Subcutaneous adipose tissue (tissue), 4 donors: ENCODE measurements around the gene C1orf116. TPM values are rescaled to one million over a fixed set of nuclear protein-coding genes. Genes with fewer than 3 reads are reported as not detected.

ENCODE experiments used
- total RNA-seq, 4 donors: library from RNA; depleted of rRNA; stranded (reverse); fragments of >200 nt; gene quantifications; one replicate each; pipeline ENCODE4 v1.1.0, GENCODE V29; 2016
- TF ChIP-seq, protein P1 (sequence below): fragments of 450-650 bp; IDR thresholded peaks from one replicate; pipeline ENCODE4 v1.5.1; 2016; ENCODE audit warnings: low read depth, mild to moderate bottlenecking, control low read depth, antibody characterized with exemption, moderate library complexity

C1orf116 gene
- total RNA-seq, 4 donors from 2014 or later = under 0.01 to 0.17 TPM; not detected in 2

DNA sequence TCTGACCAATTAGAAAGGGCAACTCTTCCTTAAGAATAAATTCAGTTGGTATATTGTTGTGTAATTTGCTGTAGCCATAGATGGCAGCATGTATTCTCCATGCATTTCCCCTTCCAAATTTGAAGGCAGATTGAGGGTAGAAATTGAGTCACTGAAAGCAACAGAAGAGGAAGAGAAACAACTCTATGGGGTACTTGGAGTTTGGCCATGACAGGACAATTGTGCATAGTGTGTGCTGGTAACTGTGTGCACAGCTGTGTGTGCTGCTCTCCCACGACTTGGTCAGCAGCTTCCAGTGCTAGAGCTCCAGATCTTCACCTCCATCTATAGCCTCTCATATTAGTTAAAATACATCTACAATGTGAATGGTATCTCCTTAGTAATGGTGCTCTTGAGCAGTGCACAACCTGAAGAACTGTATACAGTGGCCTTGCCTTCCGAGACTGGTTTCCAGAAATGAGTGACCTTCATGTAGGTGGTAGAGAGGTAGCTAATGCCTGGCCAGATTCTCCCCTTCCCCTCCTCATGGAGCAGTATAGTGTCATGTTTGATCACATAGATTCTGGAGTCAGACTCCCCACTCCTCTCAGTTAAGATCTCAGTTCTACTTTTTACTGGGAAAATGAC lies 61.4 kb downstream of the C1orf116 start:
- TF ChIP-seq, protein P1, sequence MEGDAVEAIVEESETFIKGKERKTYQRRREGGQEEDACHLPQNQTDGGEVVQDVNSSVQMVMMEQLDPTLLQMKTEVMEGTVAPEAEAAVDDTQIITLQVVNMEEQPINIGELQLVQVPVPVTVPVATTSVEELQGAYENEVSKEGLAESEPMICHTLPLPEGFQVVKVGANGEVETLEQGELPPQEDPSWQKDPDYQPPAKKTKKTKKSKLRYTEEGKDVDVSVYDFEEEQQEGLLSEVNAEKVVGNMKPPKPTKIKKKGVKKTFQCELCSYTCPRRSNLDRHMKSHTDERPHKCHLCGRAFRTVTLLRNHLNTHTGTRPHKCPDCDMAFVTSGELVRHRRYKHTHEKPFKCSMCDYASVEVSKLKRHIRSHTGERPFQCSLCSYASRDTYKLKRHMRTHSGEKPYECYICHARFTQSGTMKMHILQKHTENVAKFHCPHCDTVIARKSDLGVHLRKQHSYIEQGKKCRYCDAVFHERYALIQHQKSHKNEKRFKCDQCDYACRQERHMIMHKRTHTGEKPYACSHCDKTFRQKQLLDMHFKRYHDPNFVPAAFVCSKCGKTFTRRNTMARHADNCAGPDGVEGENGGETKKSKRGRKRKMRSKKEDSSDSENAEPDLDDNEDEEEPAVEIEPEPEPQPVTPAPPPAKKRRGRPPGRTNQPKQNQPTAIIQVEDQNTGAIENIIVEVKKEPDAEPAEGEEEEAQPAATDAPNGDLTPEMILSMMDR = no peak

DNA sequence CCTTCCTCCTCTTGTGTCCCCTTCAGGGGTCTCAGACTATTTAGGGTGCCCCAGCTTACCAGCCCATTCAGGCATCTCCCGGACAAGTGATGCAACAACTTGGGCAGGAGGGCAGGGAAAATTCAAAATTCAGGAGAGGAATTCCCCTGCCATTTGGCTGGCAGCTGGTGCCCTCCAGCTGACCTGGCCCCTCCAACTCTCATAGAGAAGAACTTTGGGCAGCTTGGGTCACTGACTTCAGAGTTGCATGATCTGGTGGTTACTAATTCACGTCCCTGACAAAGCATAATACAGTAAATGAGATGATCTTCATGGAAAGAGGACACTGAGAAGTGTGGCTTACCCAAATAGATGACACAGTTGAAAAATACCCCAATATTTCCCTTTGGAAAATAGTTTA lies 62.1 kb downstream of the C1orf116 start, which contains the start of gene FCAMR:
Gene FCAMR, minus strand, starts transcription at position 15 of the 400 bp plus-strand sequence. CDS start 335 bp downstream, outside the sequence.
- TF ChIP-seq, protein P1 = no peak

DNA sequence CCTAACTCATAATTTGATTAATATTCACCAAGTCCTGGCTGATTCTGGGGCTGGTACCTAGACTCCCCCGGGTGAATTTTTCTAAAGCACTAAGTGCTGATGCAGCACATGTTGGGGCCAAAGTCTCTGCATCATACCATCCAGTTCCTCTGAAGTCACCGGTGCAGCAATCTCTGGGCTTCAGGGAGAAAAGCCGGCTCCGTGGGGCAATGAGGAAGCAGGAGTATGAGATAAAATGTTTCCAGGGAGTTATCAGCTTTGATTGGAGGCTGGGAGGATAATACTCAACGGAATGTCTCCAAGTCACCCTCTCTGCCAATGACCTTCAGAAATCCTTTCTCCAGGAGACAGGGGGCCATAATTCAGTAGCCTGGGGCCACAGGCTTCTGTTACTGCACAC lies 63.5 kb downstream of the C1orf116 start:
- TF ChIP-seq, protein P1 = no peak

Other genes starting within 250 kb of the C1orf116 start
- gene IL20, start 167.1 kb downstream of the C1orf116 start, total RNA-seq = not detected
- not detected for gene IL24, start 135.3 kb downstream of the C1orf116 start, total RNA-seq
- 10 to 100 TPM in 1 of 4 donors, 1 to 10 TPM in 3; 1.1 to 54.1 (median 4.3) TPM for gene FCMR, start 110.8 kb downstream of the C1orf116 start, total RNA-seq
- gene PIGR, start 86.3 kb downstream of the C1orf116 start, total RNA-seq = 1 to 10 TPM in 1 of 4 donors, under 1 TPM in 3; 0.22 to 2.4 (median 0.61) TPM
- gene FCAMR, start 62.3 kb downstream of the C1orf116 start, total RNA-seq = not detected
- 10 to 100 TPM in 1 of 4 donors, 1 to 10 TPM in 3; 6.0 to 11.9 (median 6.9) TPM for gene YOD1, start 18.5 kb upstream of the C1orf116 start, total RNA-seq
- gene PFKFB2, start 20.5 kb upstream of the C1orf116 start, total RNA-seq = 1 to 10 TPM; 5.1 to 7.5 (median 5.8) TPM
- 1 to 10 TPM in 2 of 4 donors, under 1 TPM in 1, not detected in 1; 0.49 to 6.3 (median 2.2) TPM for gene C4BPB, start 56.1 kb upstream of the C1orf116 start, total RNA-seq
- not detected for gene C4BPA, start 71.5 kb upstream of the C1orf116 start, total RNA-seq